Tibial nerve (tissue), 4 donors: Measurements from ENCODE around the gene LINGO1. TPM values are rescaled to one million over a fixed set of nuclear protein-coding genes. Genes with fewer than 3 reads are reported as not detected.

ENCODE experiments used
- DNase-seq, 2 donors: peaks; one replicate each; pipeline ENCODE4 v3.0.0-alpha.2; 2019; ENCODE audit warnings: low spot score in 2 of 2
- H3K27ac ChIP-seq, 4 donors: fragments of 200-600 bp; sonication (generic) in 3 of 4; one replicate each; pipeline ENCODE4 v1.5.1; 2017 to 2019; ENCODE audit warnings: mild to moderate bottlenecking in 1 of 4
- H3K27me3 ChIP-seq, 2 donors: fragments of 200-600 bp; sonication (generic) in 1 of 2; one replicate each; pipeline versions ENCODE4 v1.5.1 to v1.6.0; 2017 to 2019
- H3K36me3 ChIP-seq, 3 donors: fragments of 200-600 bp; sonication (generic); one replicate each; pipeline ENCODE4 v1.5.1; 2018 to 2019
- H3K4me1 ChIP-seq, 4 donors: fragments of 200-600 bp; sonication (generic) in 3 of 4; one replicate each; pipeline ENCODE4 v1.5.1; 2017 to 2019
- H3K4me3 ChIP-seq, 4 donors: fragments of 200-600 bp; sonication (generic) in 3 of 4; one replicate each; pipeline ENCODE4 v1.5.1; 2017 to 2019; ENCODE audit warnings: mild to moderate bottlenecking in 1 of 4, moderate library complexity in 1 of 4
- H3K9me3 ChIP-seq, 4 donors: fragments of 200-600 bp; sonication (generic) in 3 of 4; one replicate each; pipeline ENCODE4 v1.5.1; 2017 to 2019
- EP300 ChIP-seq, 2 donors: sonication (generic); formaldehyde crosslinking; IDR thresholded peaks; one replicate each; pipeline ENCODE4 v1.6.1; 2017; ENCODE audit warnings: antibody characterized with exemption in 2 of 2, mild to moderate bottlenecking in 1 of 2
- POLR2A ChIP-seq, 2 donors: fragments of 450-650 bp; IDR thresholded peaks; one replicate each; pipeline ENCODE4 v1.6.1; 2017; ENCODE audit warnings: antibody characterized with exemption in 2 of 2, mild to moderate bottlenecking in 2 of 2, moderate library complexity in 2 of 2
- WGBS, 2 donors: methylation state at CpG; one replicate each; pipeline ENCODE4 v1.1.5; 2018; 5-methylcytosine and 5-hydroxymethylcytosine counted together
- total RNA-seq, 4 donors: library from RNA; depleted of rRNA; stranded (reverse); fragments of >200 nt; gene quantifications; one replicate each; pipeline ENCODE4 v1.1.0, GENCODE V29; 2016
- TF ChIP-seq, protein P1 (sequence below), 5 experiments: fragments of 200-600 bp in 3 of 5; fragments of 450-650 bp in 2 of 5; sonication (generic) in 3 of 5; IDR thresholded peaks; one replicate each; pipeline ENCODE4 v1.5.1; 2016 to 2019; ENCODE audit warnings: antibody characterized with exemption in 5 of 5, mild to moderate bottlenecking in 3 of 5, moderate library complexity in 2 of 5

LINGO1 gene
- total RNA-seq, 4 donors from 2014 or later = 0.42 to 2.4 (median 1.3) TPM

DNA sequence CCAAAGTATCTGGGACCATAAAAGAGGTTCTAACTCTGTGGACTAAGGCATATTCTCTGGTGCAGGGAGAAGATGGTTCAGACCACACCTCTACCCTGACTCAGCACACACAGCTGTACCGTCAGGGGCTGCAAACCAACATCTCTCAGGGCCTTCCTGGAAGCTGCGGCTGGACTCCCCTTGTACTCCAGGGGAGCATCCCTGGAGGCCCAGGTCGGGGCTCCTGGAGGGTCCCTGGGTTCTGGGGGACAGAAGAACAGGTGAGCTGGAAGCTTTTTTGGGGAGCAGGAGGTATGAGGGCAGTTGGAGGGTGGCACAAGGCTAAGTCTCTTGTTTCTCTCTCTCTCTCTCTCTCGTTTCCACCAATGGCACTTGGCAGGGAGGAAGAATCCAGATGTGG is 60.5 kb downstream of the LINGO1 start:
- Histone ChIP-seq H3K4me1 (peaks cover 0 to 19% (median 9%) of the 10 kb centered on the region in 4 donors), H3K36me3 (no peaks in the 10 kb centered on the region), H3K4me3 (no peak overlapping the region), H3K27ac (no peak overlapping the region), H3K9me3 (no peaks in the 10 kb centered on the region), H3K27me3 (no peaks in the 10 kb centered on the region)
- TF ChIP-seq, protein P1, sequence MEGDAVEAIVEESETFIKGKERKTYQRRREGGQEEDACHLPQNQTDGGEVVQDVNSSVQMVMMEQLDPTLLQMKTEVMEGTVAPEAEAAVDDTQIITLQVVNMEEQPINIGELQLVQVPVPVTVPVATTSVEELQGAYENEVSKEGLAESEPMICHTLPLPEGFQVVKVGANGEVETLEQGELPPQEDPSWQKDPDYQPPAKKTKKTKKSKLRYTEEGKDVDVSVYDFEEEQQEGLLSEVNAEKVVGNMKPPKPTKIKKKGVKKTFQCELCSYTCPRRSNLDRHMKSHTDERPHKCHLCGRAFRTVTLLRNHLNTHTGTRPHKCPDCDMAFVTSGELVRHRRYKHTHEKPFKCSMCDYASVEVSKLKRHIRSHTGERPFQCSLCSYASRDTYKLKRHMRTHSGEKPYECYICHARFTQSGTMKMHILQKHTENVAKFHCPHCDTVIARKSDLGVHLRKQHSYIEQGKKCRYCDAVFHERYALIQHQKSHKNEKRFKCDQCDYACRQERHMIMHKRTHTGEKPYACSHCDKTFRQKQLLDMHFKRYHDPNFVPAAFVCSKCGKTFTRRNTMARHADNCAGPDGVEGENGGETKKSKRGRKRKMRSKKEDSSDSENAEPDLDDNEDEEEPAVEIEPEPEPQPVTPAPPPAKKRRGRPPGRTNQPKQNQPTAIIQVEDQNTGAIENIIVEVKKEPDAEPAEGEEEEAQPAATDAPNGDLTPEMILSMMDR (IDR thresholded peaks at IDR 0.05) = no peak
- TF ChIP-seq POLR2A (IDR thresholded peaks at IDR 0.05) (no peak), EP300 (IDR thresholded peaks at IDR 0.05) (no peak)
- DNase-seq = no peak
- WGBS, 2 donors = 75 to 94% methylated on average over 4 of the region's 4 CpGs

DNA sequence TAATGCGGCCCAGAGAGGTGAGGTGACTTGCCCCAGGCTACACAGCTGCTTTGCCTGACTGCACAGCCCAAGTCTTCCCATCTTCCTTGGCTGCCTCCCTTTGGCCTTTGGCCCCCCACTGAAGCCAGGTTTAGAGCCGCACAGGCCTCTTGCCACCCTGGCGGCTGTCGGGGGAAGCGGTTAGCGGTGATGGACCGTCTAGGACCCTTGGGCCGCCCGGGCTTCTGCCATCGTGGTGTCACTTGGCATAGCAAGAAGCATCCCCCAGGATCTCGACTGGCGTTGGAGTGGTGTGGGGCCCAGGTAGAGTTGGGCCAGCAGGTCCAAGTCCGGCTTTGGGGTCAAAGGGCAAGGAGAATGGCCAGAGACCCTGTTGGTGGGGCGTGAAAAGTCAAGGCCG is 61.0 kb downstream of the LINGO1 start:
- H3K9me3 ChIP-seq = no peaks in the 10 kb centered on the region
- TF ChIP-seq, protein P1 (IDR thresholded peaks at IDR 0.05) = no peak
- no peak for TF ChIP-seq POLR2A (IDR thresholded peaks at IDR 0.05)
- no peak for TF ChIP-seq EP300 (IDR thresholded peaks at IDR 0.05)
- no peak overlapping the region for H3K27ac ChIP-seq
- no peaks in the 10 kb centered on the region for H3K36me3 ChIP-seq
- H3K27me3 ChIP-seq = no peaks in the 10 kb centered on the region
- no peak overlapping the region for H3K4me3 ChIP-seq
- 94 to 97% methylated on average over 11 to 15 of the region's 15 CpGs for WGBS, 2 donors
- H3K4me1 ChIP-seq = peaks cover 0 to 19% (median 9%) of the 10 kb centered on the region in 4 donors
- DNase-seq = no peak

DNA sequence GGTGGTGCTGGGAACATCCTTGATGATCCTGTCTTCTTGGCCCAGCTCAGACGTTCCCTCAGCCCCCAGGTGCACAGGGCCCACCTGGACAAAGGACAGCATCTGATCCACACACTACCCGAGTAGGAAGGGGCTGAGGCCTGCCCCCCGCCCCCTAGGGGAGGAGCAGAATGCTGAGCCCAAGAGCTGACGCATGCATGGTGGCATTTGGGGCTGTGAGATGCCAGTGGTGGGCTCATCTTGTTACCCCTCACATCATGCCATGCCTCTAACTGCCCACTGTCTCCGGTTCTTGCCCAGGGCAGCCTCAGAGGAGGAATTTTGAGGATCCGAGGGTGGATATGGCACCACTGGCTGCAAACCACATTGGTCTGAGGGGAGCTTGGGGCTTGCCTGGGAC is 61.5 kb downstream of the LINGO1 start:
- H3K36me3 ChIP-seq = no peaks in the 10 kb centered on the region
- peaks cover 0 to 19% (median 9%) of the 10 kb centered on the region in 4 donors for H3K4me1 ChIP-seq
- no peaks in the 10 kb centered on the region for H3K27me3 ChIP-seq
- no peak overlapping the region for H3K4me3 ChIP-seq
- no peaks in the 10 kb centered on the region for H3K9me3 ChIP-seq
- WGBS, 2 donors = 73 to 92% methylated on average over 4 to 6 of the region's 6 CpGs
- TF ChIP-seq, protein P1 (IDR thresholded peaks at IDR 0.05) = no peak
- no peak for TF ChIP-seq EP300 (IDR thresholded peaks at IDR 0.05)
- no peak for TF ChIP-seq POLR2A (IDR thresholded peaks at IDR 0.05)
- H3K27ac ChIP-seq = no peak overlapping the region
- DNase-seq = no peak

DNA sequence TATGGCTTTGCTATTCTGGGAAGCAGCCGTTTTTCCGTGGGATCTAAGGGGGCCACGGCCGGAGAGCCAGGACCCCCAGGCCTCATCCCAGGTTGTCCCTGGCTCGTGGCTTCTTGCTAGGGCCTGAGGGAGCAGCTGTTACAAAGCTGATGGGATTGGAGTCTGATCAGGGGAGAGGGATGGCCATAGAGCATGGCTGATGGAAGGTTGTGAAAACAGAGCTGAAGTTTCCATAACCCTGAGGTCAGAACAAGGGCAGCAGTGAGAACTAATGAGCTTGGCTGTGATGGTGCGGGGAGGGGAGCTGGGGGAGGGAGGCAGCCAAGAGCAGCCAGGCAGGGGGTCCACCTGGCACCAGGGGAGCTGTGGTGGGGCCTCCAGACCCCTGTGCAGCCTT is 63.0 kb downstream of the LINGO1 start:
- Histone ChIP-seq H3K36me3 (no peaks in the 10 kb centered on the region), H3K9me3 (no peaks in the 10 kb centered on the region), H3K4me1 (peaks cover 0 to 19% (median 9%) of the 10 kb centered on the region in 4 donors), H3K27ac (peak overlapping the region in 3 of 4 donors; percentile 13 to 54 (median 47)), H3K27me3 (no peaks in the 10 kb centered on the region), H3K4me3 (peak overlapping the region in 2 of 4 donors; percentile 4 to 42)
- no peak for DNase-seq
- TF ChIP-seq POLR2A (IDR thresholded peaks at IDR 0.05) = no peak
- no peak for TF ChIP-seq EP300 (IDR thresholded peaks at IDR 0.05)
- TF ChIP-seq, protein P1 (IDR thresholded peaks at IDR 0.05) = no peak
- WGBS, 2 donors = 17 to 21% methylated on average over 6 of the region's 6 CpGs

DNA sequence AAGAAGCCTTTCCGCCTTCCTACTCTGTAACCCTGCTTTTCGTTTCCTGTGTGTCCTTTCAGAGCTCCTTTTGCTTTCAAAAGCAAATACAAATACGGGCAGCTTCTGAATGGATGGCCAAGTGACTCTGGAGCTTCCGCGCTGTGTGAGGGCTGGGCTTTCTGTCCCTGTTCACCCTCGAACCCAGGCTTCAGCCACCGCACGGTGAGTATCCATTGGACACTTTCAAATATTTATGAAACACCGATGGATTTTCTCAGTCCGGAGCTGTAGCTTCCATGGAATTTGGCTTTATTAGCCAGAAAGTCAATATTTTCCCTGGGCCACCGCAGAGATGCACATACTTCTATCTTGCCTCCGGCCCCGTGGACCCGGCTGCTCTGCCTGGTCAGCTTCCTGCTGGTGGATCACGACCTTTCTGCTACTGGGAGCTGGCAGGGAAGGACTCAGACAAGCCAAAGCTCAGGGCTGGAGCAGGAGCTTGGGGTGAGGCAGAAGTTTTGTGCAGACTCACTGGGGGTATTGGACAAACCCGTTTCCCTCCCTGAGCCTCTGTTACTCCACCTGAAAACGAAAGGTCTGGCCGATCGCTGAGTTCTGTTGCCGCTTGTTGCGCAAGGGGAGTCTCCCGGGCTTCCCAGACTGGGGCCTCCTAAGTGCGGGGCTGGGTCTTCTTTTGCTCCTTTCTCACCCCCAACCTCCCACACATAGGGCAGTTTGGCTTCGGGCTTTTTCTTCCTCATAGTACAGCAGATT is 63.6 kb downstream of the LINGO1 start:
- no peaks in the 10 kb centered on the region for H3K9me3 ChIP-seq
- peak overlapping the region in 3 of 4 donors; percentile 10 to 42 (median 13) for H3K4me3 ChIP-seq
- DNase-seq = peak; percentile 9 to 19
- H3K36me3 ChIP-seq = no peaks in the 10 kb centered on the region
- 25 to 34% methylated on average over 24 of the region's 24 CpGs for WGBS, 2 donors
- H3K4me1 ChIP-seq = peaks cover 0 to 19% (median 9%) of the 10 kb centered on the region in 4 donors
- TF ChIP-seq, protein P1 (IDR thresholded peaks at IDR 0.05) = no peak
- no peaks in the 10 kb centered on the region for H3K27me3 ChIP-seq
- H3K27ac ChIP-seq = peak overlapping the region in 3 of 4 donors; percentile 13 to 54 (median 47)
